Liver (tissue), 9 donors: ENCODE results near the gene TOR1AIP1. TPM values are rescaled to one million over a fixed set of nuclear protein-coding genes. Genes with fewer than 3 reads are reported as not detected.

ENCODE experiments used
- DNase-seq: peaks from one replicate; pipeline ENCODE4 v3.0.0-alpha.2; 2017; ENCODE audit warnings: low spot score
- H3K27ac ChIP-seq, 2 donors: one replicate each; pipeline ENCODE4 v1.7.0; 2013; ENCODE audit warnings: inconsistent platforms in 2 of 2, low read length in 2 of 2, control low read depth in 1 of 2, low read depth in 1 of 2, mild to moderate bottlenecking in 1 of 2
- H3K27me3 ChIP-seq, 4 donors: one replicate each; pipeline versions ENCODE4 v1.6.1 to v1.7.0; 2013; ENCODE audit warnings: low read length in 3 of 4, inconsistent platforms in 1 of 4, mild to moderate bottlenecking in 1 of 4, moderate library complexity in 1 of 4; ENCODE audit not compliant: control insufficient read depth in 4 of 4, insufficient read depth in 4 of 4
- H3K36me3 ChIP-seq, 4 donors: one replicate each; pipeline versions ENCODE4 v1.6.1 to v1.7.0; 2013; ENCODE audit warnings: low read length in 3 of 4, mild to moderate bottlenecking in 3 of 4, low read depth in 1 of 4, moderate library complexity in 1 of 4; ENCODE audit not compliant: control insufficient read depth in 4 of 4, insufficient read depth in 3 of 4
- H3K4me1 ChIP-seq, 4 donors: one replicate each; pipeline versions ENCODE4 v1.6.1 to v1.7.0; 2013; ENCODE audit warnings: low read length in 3 of 4, mild to moderate bottlenecking in 3 of 4, moderate library complexity in 1 of 4; ENCODE audit not compliant: control insufficient read depth in 4 of 4, insufficient read depth in 4 of 4
- H3K4me3 ChIP-seq, 3 donors: one replicate each; pipeline versions ENCODE4 v1.6.1 to v1.7.0; 2013; ENCODE audit warnings: low read length in 3 of 3, control low read depth in 1 of 3, low read depth in 1 of 3, mild to moderate bottlenecking in 1 of 3
- H3K9ac ChIP-seq, 2 donors: one replicate each; pipeline ENCODE4 v1.7.0; 2013; ENCODE audit warnings: low read length in 2 of 2, mild to moderate bottlenecking in 2 of 2, moderate library complexity in 2 of 2, control low read depth in 1 of 2, low read depth in 1 of 2
- H3K9me3 ChIP-seq, 4 donors: one replicate each; pipeline versions ENCODE4 v1.6.1 to v1.7.0; 2013; ENCODE audit warnings: low read length in 3 of 4; ENCODE audit not compliant: control insufficient read depth in 4 of 4
- CTCF ChIP-seq: fragments of 150-350 bp; IDR thresholded peaks from 2 replicates; pipeline ENCODE4 v1.5.1; 2017; ENCODE audit warnings: improper control_type of control experiment, low read depth, low read length; ENCODE audit not compliant: missing input control
- GABPA ChIP-seq, 2 donors: IDR thresholded peaks in 1 of 2; conservative IDR thresholded peaks in 1 of 2; 2 replicates each; pipeline ENCODE4 v1.6.1; 2016; ENCODE audit warnings: antibody characterized with exemption in 2 of 2, mild to moderate bottlenecking in 1 of 2, moderate library complexity in 1 of 2
- HNF4A ChIP-seq, 2 donors: conservative IDR thresholded peaks; 2 replicates each; pipeline ENCODE4 v1.6.1; 2016; ENCODE audit warnings: antibody characterized with exemption in 2 of 2, mild to moderate bottlenecking in 2 of 2
- RAD21 ChIP-seq, 2 donors: IDR thresholded peaks; 2 replicates each; pipeline ENCODE4 v1.6.1; 2016; ENCODE audit warnings: antibody characterized with exemption in 2 of 2, mild to moderate bottlenecking in 2 of 2
- TAF1 ChIP-seq: conservative IDR thresholded peaks from 2 replicates; pipeline ENCODE4 v1.6.1; 2016; ENCODE audit warnings: antibody characterized with exemption, mild to moderate bottlenecking
- ZBTB33 ChIP-seq: IDR thresholded peaks from 2 replicates; pipeline ENCODE4 v1.6.1; 2016; ENCODE audit warnings: antibody characterized with exemption
- WGBS: extraction: QIAGEN DNeasy Blood & Tissue Kit; methylation state at CpG from one replicate; pipeline ENCODE4 v1.1.7; 2013; 5-methylcytosine and 5-hydroxymethylcytosine counted together
- polyA plus RNA-seq, 2 donors: library from polyadenylated mRNA; stranded (reverse) in 1 of 2; unstranded in 1 of 2; fragments of 200-250 nt in 1 of 2; fragments of >200 nt in 1 of 2; fragmentation: Nextera tagmentation in 1 of 2; extraction: Ambion mirVana in 1 of 2; gene quantifications; one replicate each; pipeline versions ENCODE4 v1.2.1 to v1.2.3, GENCODE V29; 2013 to 2015
- total RNA-seq, 2 donors: library from RNA; depleted of rRNA; stranded (reverse); fragments of >200 nt; gene quantifications; one replicate each; pipeline ENCODE4 v1.2.3, GENCODE V29; 2014
- donor health status: healthy.
- donor health status: healthy.
- donor health status: healthy.
- donor health status: healthy.
- donor health status: healthy.

The TOR1AIP1 gene
- total and polyA plus RNA-seq, 4 donors, result 7.1 to 21.3 (median 16.7) TPM

DNA sequence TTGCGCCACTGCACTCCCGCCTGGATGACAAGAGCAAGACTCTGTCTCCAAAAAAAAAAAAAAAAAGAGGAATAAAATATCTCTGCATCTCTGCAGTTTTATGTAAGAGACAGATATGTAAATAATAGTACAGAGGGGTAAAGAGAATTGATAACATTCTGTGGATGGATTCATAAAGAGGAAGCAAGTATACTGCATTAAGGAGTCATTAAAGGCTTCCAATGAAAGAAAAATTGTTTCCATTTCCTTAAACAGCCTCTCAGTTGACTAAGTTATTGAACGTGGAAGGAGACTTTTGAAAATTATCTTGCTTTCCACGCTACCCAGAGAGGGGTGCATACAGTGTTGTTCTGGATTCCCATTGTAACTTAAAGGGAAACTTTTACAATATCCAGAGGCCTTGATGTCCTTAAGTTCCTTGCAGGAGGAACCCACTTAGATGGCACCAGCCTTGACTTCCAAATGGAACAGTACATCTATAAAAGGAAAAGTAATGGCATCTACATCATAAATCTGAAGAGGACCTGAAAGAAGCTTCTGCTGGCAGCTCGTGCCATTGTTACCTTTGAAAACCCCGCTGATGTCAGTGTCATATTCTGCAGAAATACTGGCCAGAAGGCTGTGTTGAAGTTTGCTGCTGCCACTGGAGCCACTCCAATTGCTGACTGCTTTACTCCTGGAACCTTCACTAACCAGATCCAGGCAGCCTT is 86.4 kb downstream of the TOR1AIP1 start (continued):
- TF ChIP-seq CTCF, result no peak
- no peak for TF ChIP-seq TAF1

- no peaks in the 10 kb centered on the region for H3K36me3 ChIP-seq
- no peak overlapping the region for H3K27ac ChIP-seq
- 77% methylated on average over 8 of the region's 8 CpGs for WGBS
- H3K4me1 ChIP-seq, result peaks cover 0 to 7% (median 1%) of the 10 kb centered on the region in 4 donors
- no peak for DNase-seq
- H3K4me3 ChIP-seq, result no peak overlapping the region
- TF ChIP-seq ZBTB33 (no peak), RAD21 (IDR thresholded peaks at IDR 0.05) (no peak), GABPA (IDR thresholded peaks at IDR 0.05 in 1 of 2, conservative IDR thresholded peaks at IDR 0.05 in 1 of 2) (no peak), HNF4A (conservative IDR thresholded peaks at IDR 0.05) (no peak)
- H3K9me3 ChIP-seq, result peaks cover 0 to 4% (median under 1%) of the 10 kb centered on the region in 4 donors
- peak overlapping the region in 1 of 2 donors; percentile 12 for H3K9ac ChIP-seq
- H3K27me3 ChIP-seq, result no peaks in the 10 kb centered on the region
These were observed 87.2 kb downstream of the TOR1AIP1 start for GRCh38 chr1:179968994-179969919.

Other genes starting within 250 kb of the TOR1AIP1 start
- not detected for gene FAM163A, start 139.0 kb upstream of the TOR1AIP1 start, total RNA-seq
- under 1 TPM in 1 of 2 donors, not detected in 1; 0.07 TPM for gene FAM163A, start 139.0 kb upstream of the TOR1AIP1 start, polyA plus RNA-seq
- gene TOR1AIP2, start 4.5 kb upstream of the TOR1AIP1 start, total RNA-seq, result 100 to 1,000 TPM in 1 of 2 donors, 10 to 100 TPM in 1; 43.6 to 124 TPM
- gene TOR1AIP2, start 4.5 kb upstream of the TOR1AIP1 start, polyA plus RNA-seq, result 10 to 100 TPM; 12.7 to 33.6 TPM
- gene CEP350, start 72.5 kb downstream of the TOR1AIP1 start, total RNA-seq, result 10 to 100 TPM; 29.1 to 49.0 TPM
- 1 to 10 TPM; 4.5 to 8.7 TPM for gene CEP350, start 72.5 kb downstream of the TOR1AIP1 start, polyA plus RNA-seq